SK-N-SH (cell line): ENCODE measurements around the gene WDR53. TPM values are rescaled to one million over a fixed set of nuclear protein-coding genes. Genes with fewer than 3 reads are reported as not detected.
A peak's percentile ranks its signal among the peaks of the same experiment; 100 is the strongest.

Experiments used
- CTCF ChIA-PET: fragments of 300-600, 350-600 bp; formaldehyde crosslinking; extraction: SDS; loops from one replicate; lab custom pipeline; 2021; lab: Yijun Ruan, JAX
- POLR2A ChIA-PET: fragments of 350-600 bp; sonication (Branson Sonifier 250); formaldehyde crosslinking; extraction: SDS; loops from one replicate; lab custom pipeline; 2020; ENCODE audit warnings: antibody characterized with exemption, inconsistent platforms; lab: Yijun Ruan, JAX
- DNase-seq: peaks from one replicate; pipeline ENCODE4 v3.0.0; 2012
- H2AFZ ChIP-seq: fragments of 200-600 bp; sonication (generic); 2 replicates; pipeline ENCODE4 v1.8.1; 2016; ENCODE audit warnings: antibody characterized with exemption, mild to moderate bottlenecking, low read depth
- H3F3A ChIP-seq: fragments of 200-600 bp; sonication (generic); replicated peaks from 2 replicates; pipeline ENCODE3; 2016; ENCODE audit warnings: antibody characterized with exemption, mild to moderate bottlenecking; ENCODE audit not compliant: insufficient read depth
- H3K27ac ChIP-seq, 2 experiments: fragments of 200-500 bp in 1 of 2; fragments of 200-600 bp in 1 of 2; sonication (Bioruptor generic) in 1 of 2; sonication (generic), shearing (Covaris generic) in 1 of 2; 2 replicates each; pipeline versions ENCODE4 v1.5.1 to v1.6.1; 2014 to 2016; ENCODE audit warnings: low read depth in 2 of 2, inconsistent platforms in 1 of 2, low read length in 1 of 2, mild to moderate bottlenecking in 1 of 2, mixed read lengths in 1 of 2
- H3K27me3 ChIP-seq: fragments of 200-600 bp; sonication (generic), shearing (Covaris generic); 2 replicates; pipeline ENCODE4 v1.6.1; 2016; ENCODE audit warnings: mixed run types; ENCODE audit not compliant: insufficient read depth
- H3K36me3 ChIP-seq, 2 experiments: fragments of 200-500 bp in 1 of 2; fragments of 200-600 bp in 1 of 2; sonication (Bioruptor generic) in 1 of 2; sonication (generic) in 1 of 2; replicated peaks in 1 of 2; 2 replicates each; pipeline versions ENCODE3 to v1.5.1; 2014 to 2016; ENCODE audit warnings: low read length in 1 of 2, mild to moderate bottlenecking in 1 of 2; ENCODE audit not compliant: insufficient read depth in 2 of 2, control insufficient read depth in 1 of 2
- H3K4me1 ChIP-seq, 2 experiments: fragments of 200-500 bp in 1 of 2; fragments of 200-600 bp in 1 of 2; sonication (Bioruptor generic) in 1 of 2; sonication (generic), shearing (Covaris generic) in 1 of 2; 2 replicates each; pipeline versions ENCODE4 v1.5.1 to v1.6.1; 2014 to 2016; ENCODE audit warnings: low read depth in 1 of 2, low read length in 1 of 2, mixed run types in 1 of 2; ENCODE audit not compliant: insufficient read depth in 2 of 2, control insufficient read depth in 1 of 2
- H3K4me2 ChIP-seq: fragments of 200-600 bp; sonication (generic), shearing (Covaris generic); 2 replicates; pipeline ENCODE4 v1.6.1; 2017; ENCODE audit warnings: mixed run types
- H3K4me3 ChIP-seq, 2 experiments: fragments of 200-500 bp in 1 of 2; fragments of 200-600 bp in 1 of 2; sonication (Bioruptor generic) in 1 of 2; sonication (generic), shearing (Covaris generic) in 1 of 2; 2 replicates each; pipeline versions ENCODE4 v1.5.1 to v1.8.1; 2014 to 2016; ENCODE audit warnings: low read depth in 2 of 2, inconsistent platforms in 1 of 2, low read length in 1 of 2, mild to moderate bottlenecking in 1 of 2, mixed read lengths in 1 of 2, moderate library complexity in 1 of 2
- H3K79me2 ChIP-seq: fragments of 200-600 bp; sonication (generic); 2 replicates; pipeline ENCODE4 v1.8.1; 2017; ENCODE audit warnings: mild to moderate bottlenecking; ENCODE audit not compliant: insufficient read depth
- H3K9ac ChIP-seq: fragments of 200-600 bp; sonication (generic); 2 replicates; pipeline ENCODE4 v1.6.1; 2017; ENCODE audit warnings: mixed run types
- H3K9me2 ChIP-seq: fragments of 200-600 bp; sonication (generic); 2 replicates; pipeline ENCODE4 v1.6.1; 2017; ENCODE audit warnings: mixed run types
- H3K9me3 ChIP-seq: fragments of 200-600 bp; sonication (generic); 2 replicates; pipeline ENCODE4 v1.6.1; 2017; ENCODE audit warnings: mixed run types, mild to moderate bottlenecking, moderate library complexity
- H4K20me1 ChIP-seq: fragments of 200-600 bp; sonication (generic); 2 replicates; pipeline ENCODE4 v1.6.1; 2017; ENCODE audit warnings: mild to moderate bottlenecking, mixed run types; ENCODE audit not compliant: insufficient read depth
- CHD2 ChIP-seq: fragments of 150-350 bp; IDR thresholded peaks from 2 replicates; pipeline ENCODE4 v1.6.1; 2018; ENCODE audit warnings: low read length; ENCODE audit not compliant: partially characterized antibody
- ELF1 ChIP-seq: IDR thresholded peaks from 2 replicates; pipeline ENCODE4 v1.4.0; 2012
- EP300 ChIP-seq, 2 experiments: IDR thresholded peaks; 2 replicates each; pipeline versions ENCODE4 v1.4.0 to v1.6.1; 2012; ENCODE audit warnings: borderline replicate concordance in 1 of 2, low read depth in 1 of 2, low read length in 1 of 2
- FOSL2 ChIP-seq: IDR thresholded peaks from 2 replicates; pipeline ENCODE4 v1.4.0; 2012; ENCODE audit warnings: low read depth, mild to moderate bottlenecking, moderate library complexity, borderline replicate concordance
- GABPA ChIP-seq: IDR thresholded peaks from 2 replicates; pipeline ENCODE4 v1.4.0; 2012; ENCODE audit warnings: low read depth, mild to moderate bottlenecking
- GATA2 ChIP-seq: sonication (generic); formaldehyde crosslinking; IDR thresholded peaks from 2 replicates; pipeline ENCODE4 v1.5.0; 2020; ENCODE audit warnings: mild to moderate bottlenecking, missing genetic modification reagents
- JUND ChIP-seq: IDR thresholded peaks from 2 replicates; pipeline ENCODE4 v1.4.0; 2012
- MEF2A ChIP-seq: IDR thresholded peaks from 2 replicates; pipeline ENCODE4 v1.4.0; 2012; ENCODE audit warnings: low read depth, borderline replicate concordance
- MXI1 ChIP-seq: IDR thresholded peaks from 2 replicates; pipeline ENCODE4 v1.6.1; 2012; ENCODE audit warnings: mild to moderate bottlenecking, low read depth, low read length, improper control_type of control experiment
- NFIC ChIP-seq: IDR thresholded peaks from 2 replicates; pipeline ENCODE4 v1.4.0; 2012; ENCODE audit warnings: borderline replicate concordance
- REST ChIP-seq: IDR thresholded peaks from 2 replicates; pipeline ENCODE4 v1.6.1; 2012; ENCODE audit warnings: mild to moderate bottlenecking, low read depth, low read length, moderate library complexity
- SIN3A ChIP-seq: IDR thresholded peaks from 2 replicates; pipeline ENCODE4 v1.6.1; 2012; ENCODE audit warnings: low read depth, mild to moderate bottlenecking, low read length, moderate library complexity, borderline replicate concordance
- SMC3 ChIP-seq: IDR thresholded peaks from 2 replicates; pipeline ENCODE4 v1.6.1; 2012; ENCODE audit warnings: low read depth, low read length, improper control_type of control experiment
- TCF12 ChIP-seq: IDR thresholded peaks from 2 replicates; pipeline ENCODE4 v1.4.0; 2012
- TEAD4 ChIP-seq: IDR thresholded peaks from 2 replicates; pipeline ENCODE4 v1.4.0; 2012; ENCODE audit warnings: mild to moderate bottlenecking, borderline replicate concordance; ENCODE audit not compliant: insufficient read depth
- WGBS: methylation state at CpG from one replicate; pipeline ENCODE4 v1.1.6; 2017; ENCODE audit warnings: low lambda C conversion rate; 5-methylcytosine and 5-hydroxymethylcytosine counted together
- polyA plus RNA-seq, 3 experiments: library from polyadenylated mRNA; depleted of rRNA; stranded (reverse); fragments of >200 nt; gene quantifications; 2 replicates each; pipeline ENCODE4 v1.2.3, GENCODE V29; 2012
- TF ChIP-seq, protein P1 (sequence below): fragments of 150-350 bp; IDR thresholded peaks from 2 replicates; pipeline ENCODE4 v1.6.1; 2016; ENCODE audit warnings: mild to moderate bottlenecking, low read depth, low read length
- TF ChIP-seq, protein P2 (sequence below): IDR thresholded peaks from 2 replicates; pipeline ENCODE4; 2012

Gene WDR53
- polyA plus RNA-seq, 1 of the 3 experiments (the other 2 are of a cell fraction) = 7.0 TPM

GRCh38 chr3:196563721-196564225, 4.6 kb downstream of the WDR53 start:
- H3K27ac ChIP-seq = no peak overlapping the region
- H3K9me2 ChIP-seq = no peaks in the 10 kb centered on the region
- H3K9me3 ChIP-seq = no peaks in the 10 kb centered on the region
- H3K79me2 ChIP-seq = peaks cover 46% of the 10 kb centered on the region
- 0 out of 2 replicates have a peak, but pooled peaks have one; percentile 9 for TF ChIP-seq JUND
- TF ChIP-seq ELF1 = no peak
- ChIA-PET CTCF (interaction anchor here (0.8 to 0.9 kb wide), 2 partner anchors 45 to 121 kb away, joined by 3 read pairs; no protein-coding TSS in a partner anchor), POLR2A (interaction anchor here (0.9 kb wide), 1 partner anchor 41 kb away, joined by 4 read pairs; no protein-coding TSS in a partner anchor)
- no peaks in the 10 kb centered on the region for H3K27me3 ChIP-seq
- no peak overlapping the region for H3K4me3 ChIP-seq
- 88% methylated on average over 9 of the region's 9 CpGs for WGBS
- no peak for DNase-seq
- no peak overlapping the region for H2AFZ ChIP-seq
- peaks cover 12 to 13% of the 10 kb centered on the region in 2 experiments for H3K36me3 ChIP-seq
- peaks cover 11% of the 10 kb centered on the region for H3F3A ChIP-seq
- no peak overlapping the region for H3K4me2 ChIP-seq
- no peaks in the 10 kb centered on the region for H4K20me1 ChIP-seq
- peaks cover 3 to 6% of the 10 kb centered on the region in 2 experiments; a peak in 1 of 4 replicates for H3K4me1 ChIP-seq
- no peak overlapping the region for H3K9ac ChIP-seq

- DNase-seq = no peak
- H4K20me1 ChIP-seq = no peaks in the 10 kb centered on the region
- CTCF ChIA-PET = no interaction called here
- no peak overlapping the region for H3K9ac ChIP-seq
- no peak overlapping the region for H3K4me3 ChIP-seq
- H3K36me3 ChIP-seq = peaks cover 12 to 14% of the 10 kb centered on the region in 2 experiments
- H3K27ac ChIP-seq = no peak overlapping the region
- H3K27me3 ChIP-seq = no peaks in the 10 kb centered on the region
- no peak overlapping the region for H3K4me2 ChIP-seq
- H2AFZ ChIP-seq = no peak overlapping the region
- POLR2A ChIA-PET = no interaction called here
- TF ChIP-seq MXI1 (no peak), EP300 (IDR thresholded peaks at IDR 0.05; ENCODE audit: borderline replicate concordance in 1 of 2, low read depth in 1 of 2, low read length in 1 of 2) (no peak)
- 33% methylated on average over 3 of the region's 3 CpGs for WGBS
- H3K79me2 ChIP-seq = peaks cover 30% of the 10 kb centered on the region
- H3K9me3 ChIP-seq = no peaks in the 10 kb centered on the region
- no peaks in the 10 kb centered on the region for H3K9me2 ChIP-seq
- peaks cover 21% of the 10 kb centered on the region for H3F3A ChIP-seq
- 0 out of 4 replicates have a peak, but pooled peaks cover 0 to 6% of the 10 kb centered on the region in 2 experiments for H3K4me1 ChIP-seq
Measured at GRCh38 chr3:196559826-196560225, 8.5 kb downstream of the WDR53 start.

DNA sequence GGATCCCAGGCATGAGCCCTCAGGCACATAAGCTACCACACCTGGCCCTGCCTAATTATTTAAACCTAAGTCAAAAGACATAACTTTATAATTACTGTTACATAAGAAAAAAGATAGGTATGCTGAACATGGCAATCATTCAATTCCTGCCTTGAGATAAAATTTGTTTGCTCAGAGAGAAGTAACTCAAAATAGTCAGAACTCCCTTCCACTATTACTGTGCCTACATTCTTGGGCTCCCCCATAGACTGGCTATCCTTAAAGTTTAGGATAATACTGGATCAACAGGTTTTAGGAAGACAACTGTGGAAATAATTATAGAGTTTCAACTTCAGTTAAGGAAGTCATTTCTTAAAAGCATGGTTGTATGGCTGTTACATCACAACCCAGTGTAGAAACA, 9.9 kb downstream of the WDR53 start:
- H3K27me3 ChIP-seq = no peaks in the 10 kb centered on the region
- H2AFZ ChIP-seq = no peak overlapping the region
- H3K9me2 ChIP-seq = no peaks in the 10 kb centered on the region
- H3K9me3 ChIP-seq = no peaks in the 10 kb centered on the region
- H3F3A ChIP-seq = peaks cover 14% of the 10 kb centered on the region
- H3K36me3 ChIP-seq = peaks cover 14 to 20% of the 10 kb centered on the region in 2 experiments
- DNase-seq = no peak
- CTCF ChIA-PET = no interaction called here
- H3K79me2 ChIP-seq = peaks cover 22% of the 10 kb centered on the region
- POLR2A ChIA-PET = no interaction called here
- no peaks in the 10 kb centered on the region for H4K20me1 ChIP-seq
- H3K4me1 ChIP-seq = no peaks in the 10 kb centered on the region
- no peak overlapping the region for H3K9ac ChIP-seq
- H3K4me2 ChIP-seq = no peak overlapping the region
- H3K27ac ChIP-seq = no peak overlapping the region
- H3K4me3 ChIP-seq = no peak overlapping the region
- TF ChIP-seq EP300 (IDR thresholded peaks at IDR 0.05; ENCODE audit: borderline replicate concordance in 1 of 2, low read depth in 1 of 2, low read length in 1 of 2) (no peak), TEAD4 (no peak), FOSL2 (no peak), SIN3A (no peak), MEF2A (no peak), ELF1 (no peak), TCF12 (no peak), GATA2 (no peak), GABPA (no peak), JUND (no peak), NFIC (no peak), SMC3 (no peak), REST (no peak), CHD2 (no peak)
- TF ChIP-seq, protein P1, sequence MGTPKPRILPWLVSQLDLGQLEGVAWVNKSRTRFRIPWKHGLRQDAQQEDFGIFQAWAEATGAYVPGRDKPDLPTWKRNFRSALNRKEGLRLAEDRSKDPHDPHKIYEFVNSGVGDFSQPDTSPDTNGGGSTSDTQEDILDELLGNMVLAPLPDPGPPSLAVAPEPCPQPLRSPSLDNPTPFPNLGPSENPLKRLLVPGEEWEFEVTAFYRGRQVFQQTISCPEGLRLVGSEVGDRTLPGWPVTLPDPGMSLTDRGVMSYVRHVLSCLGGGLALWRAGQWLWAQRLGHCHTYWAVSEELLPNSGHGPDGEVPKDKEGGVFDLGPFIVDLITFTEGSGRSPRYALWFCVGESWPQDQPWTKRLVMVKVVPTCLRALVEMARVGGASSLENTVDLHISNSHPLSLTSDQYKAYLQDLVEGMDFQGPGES = no peak
- TF ChIP-seq, protein P2, sequence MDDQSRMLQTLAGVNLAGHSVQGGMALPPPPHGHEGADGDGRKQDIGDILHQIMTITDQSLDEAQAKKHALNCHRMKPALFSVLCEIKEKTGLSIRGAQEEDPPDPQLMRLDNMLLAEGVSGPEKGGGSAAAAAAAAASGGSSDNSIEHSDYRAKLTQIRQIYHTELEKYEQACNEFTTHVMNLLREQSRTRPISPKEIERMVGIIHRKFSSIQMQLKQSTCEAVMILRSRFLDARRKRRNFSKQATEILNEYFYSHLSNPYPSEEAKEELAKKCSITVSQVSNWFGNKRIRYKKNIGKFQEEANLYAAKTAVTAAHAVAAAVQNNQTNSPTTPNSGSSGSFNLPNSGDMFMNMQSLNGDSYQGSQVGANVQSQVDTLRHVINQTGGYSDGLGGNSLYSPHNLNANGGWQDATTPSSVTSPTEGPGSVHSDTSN = no peak
